HG03378 (cell line): ENCODE data around the gene ELOA2.
"Not testable (repeated sequence)": the region's sequence is repeated elsewhere in the genome, so short reads cannot be mapped to it uniquely, and the experiment has no call there.

Experiments used
- ATAC-seq: cut with Tn5 transposase; IDR thresholded peaks from one replicate; pipeline ENCODE4 v1.9.1; 2021; ENCODE audit warnings: mild to moderate bottlenecking, moderate library complexity; ENCODE audit not compliant: unreplicated experiment

The ELOA2 gene, protein sequence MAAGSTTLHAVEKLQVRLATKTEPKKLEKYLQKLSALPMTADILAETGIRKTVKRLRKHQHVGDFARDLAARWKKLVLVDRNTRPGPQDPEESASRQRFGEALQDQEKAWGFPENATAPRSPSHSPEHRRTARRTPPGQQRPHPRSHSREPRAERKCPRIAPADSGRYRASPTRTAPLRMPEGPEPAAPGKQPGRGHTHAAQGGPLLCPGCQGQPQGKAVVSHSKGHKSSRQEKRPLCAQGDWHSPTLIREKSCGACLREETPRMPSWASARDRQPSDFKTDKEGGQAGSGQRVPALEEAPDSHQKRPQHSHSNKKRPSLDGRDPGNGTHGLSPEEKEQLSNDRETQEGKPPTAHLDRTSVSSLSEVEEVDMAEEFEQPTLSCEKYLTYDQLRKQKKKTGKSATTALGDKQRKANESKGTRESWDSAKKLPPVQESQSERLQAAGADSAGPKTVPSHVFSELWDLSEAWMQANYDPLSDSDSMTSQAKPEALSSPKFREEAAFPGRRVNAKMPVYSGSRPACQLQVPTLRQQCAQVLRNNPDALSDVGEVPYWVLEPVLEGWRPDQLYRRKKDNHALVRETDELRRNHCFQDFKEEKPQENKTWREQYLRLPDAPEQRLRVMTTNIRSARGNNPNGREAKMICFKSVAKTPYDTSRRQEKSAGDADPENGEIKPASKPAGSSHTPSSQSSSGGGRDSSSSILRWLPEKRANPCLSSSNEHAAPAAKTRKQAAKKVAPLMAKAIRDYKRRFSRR

DNA sequence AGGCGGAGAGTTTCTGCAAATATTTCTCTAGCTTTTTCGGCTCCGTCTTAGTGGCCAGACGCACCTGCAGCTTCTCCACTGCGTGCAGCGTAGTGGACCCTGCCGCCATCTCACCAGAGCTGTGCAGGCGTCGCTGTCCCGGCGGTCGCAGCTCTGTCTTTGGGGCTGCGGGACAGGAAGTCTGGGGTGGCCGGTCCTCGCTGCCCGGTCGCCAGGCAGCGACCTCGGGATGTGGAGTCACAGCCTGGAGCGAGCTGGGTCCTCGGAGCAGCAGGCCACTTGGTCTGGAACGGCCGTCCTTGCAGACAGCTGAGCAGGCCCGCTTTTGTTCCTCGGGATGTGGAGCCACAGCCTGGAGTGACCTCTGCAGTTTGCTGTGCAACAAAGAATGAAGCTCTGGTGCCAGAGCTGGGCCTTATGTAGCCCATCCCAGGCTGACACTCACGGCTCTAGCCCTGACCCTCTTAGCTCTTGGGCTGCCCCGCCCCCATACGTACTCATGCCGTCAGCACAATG is at the start of gene ELOA2:
ELOA2 (minus strand) TSS at position 466 of the 516 bp plus-strand sequence; CDS start at position 109, 357 bp downstream.
- no peak for ATAC-seq

- no peak for ATAC-seq
Measured at GRCh38 chr18:47081578-47081977, 46.2 kb upstream of the ELOA2 start.

DNA sequence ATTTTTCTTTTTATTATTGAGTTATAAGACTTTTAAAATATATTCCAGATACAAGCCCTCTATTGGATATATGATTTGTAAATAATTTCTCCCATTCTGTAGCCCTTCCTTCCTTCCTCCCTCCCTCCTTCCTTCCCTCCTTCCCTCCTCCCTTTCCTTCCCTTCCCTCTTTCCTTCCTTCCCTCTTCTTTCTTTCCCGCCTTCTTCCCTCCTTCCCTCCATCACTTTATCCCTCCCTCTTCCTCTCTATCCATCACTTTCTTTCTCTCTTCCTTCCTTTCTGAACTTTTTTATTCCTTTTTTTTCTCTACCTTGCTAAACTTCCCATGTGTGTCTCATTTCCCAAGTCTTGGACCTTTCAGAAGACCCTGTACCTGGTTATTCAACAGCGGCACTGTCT is 45.5 kb upstream of the ELOA2 start:
- no peak for ATAC-seq

DNA sequence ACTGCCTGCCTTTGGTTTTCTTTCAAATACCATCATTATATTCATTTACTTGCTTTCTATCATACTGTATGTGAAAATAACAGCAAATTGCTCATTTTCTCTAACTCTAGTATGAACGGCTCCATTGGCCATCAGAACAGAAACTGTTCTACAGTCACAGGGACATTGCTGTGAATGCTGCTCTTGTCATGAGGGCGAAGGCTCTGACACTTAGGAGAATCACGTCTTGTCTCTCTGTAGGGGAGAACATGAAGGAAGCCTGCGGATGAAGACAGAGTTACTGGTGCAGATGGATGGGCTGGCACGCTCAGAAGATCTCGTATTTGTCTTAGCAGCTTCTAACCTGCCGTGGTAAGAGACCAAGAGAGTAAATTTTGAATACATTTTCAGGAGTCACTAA is 41.7 kb upstream of the ELOA2 start:
- ATAC-seq = no peak

GRCh38 chr18:47075098-47075883 is 39.9 kb upstream of the ELOA2 start:
- no peak for ATAC-seq

DNA sequence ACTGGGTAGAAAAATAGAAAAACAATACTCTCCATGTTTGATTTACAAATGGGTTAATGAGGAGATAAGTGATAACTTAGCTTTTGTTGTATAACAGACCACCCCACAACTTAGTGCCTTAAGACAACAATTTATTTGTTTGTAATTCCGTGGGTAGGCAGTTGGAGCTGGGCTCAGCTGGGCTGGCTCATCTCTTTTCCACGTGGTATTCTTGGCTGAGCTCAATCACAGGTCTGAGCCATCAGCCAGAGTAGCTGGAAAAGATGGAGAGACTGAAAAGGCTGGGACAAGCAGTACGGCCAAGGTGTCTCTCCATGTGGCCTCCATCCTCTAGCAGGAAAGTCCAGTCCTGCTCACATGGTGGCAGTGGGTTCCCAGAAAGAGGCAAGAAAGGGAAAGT is 32.2 kb upstream of the ELOA2 start:
- no peak for ATAC-seq

GRCh38 chr18:47063096-47063495 is 27.7 kb upstream of the ELOA2 start:
- no peak for ATAC-seq

- no peak for ATAC-seq
Measured at GRCh38 chr18:47062471-47062870, 27.1 kb upstream of the ELOA2 start.

GRCh38 chr18:47054369-47054768 is 18.9 kb upstream of the ELOA2 start:
- no peak for ATAC-seq

GRCh38 chr18:47050468-47050867 is 15.0 kb upstream of the ELOA2 start:
- no peak for ATAC-seq

DNA sequence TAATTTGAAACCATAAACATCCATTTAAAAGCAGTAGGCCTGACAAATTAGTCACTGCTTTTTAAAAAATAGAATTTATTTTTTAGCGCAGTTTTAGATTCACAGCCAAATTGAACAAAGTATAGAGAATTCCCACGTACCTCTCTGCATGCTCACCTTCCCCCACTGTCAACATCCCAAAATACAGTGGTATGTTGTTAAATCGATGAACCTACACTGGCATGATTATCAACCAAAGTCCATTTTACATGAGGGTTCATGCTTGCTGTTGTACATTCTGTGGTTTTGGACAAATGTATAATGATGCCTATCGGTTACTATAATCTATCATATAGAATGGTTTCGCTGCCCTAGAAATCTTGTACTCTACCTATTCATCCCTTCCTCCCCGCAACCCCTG is 5.6 kb upstream of the ELOA2 start:
- ATAC-seq = no peak

- no peak for ATAC-seq
Measured at GRCh38 chr18:47036927-47037578, 1.6 kb upstream of the ELOA2 start.

DNA sequence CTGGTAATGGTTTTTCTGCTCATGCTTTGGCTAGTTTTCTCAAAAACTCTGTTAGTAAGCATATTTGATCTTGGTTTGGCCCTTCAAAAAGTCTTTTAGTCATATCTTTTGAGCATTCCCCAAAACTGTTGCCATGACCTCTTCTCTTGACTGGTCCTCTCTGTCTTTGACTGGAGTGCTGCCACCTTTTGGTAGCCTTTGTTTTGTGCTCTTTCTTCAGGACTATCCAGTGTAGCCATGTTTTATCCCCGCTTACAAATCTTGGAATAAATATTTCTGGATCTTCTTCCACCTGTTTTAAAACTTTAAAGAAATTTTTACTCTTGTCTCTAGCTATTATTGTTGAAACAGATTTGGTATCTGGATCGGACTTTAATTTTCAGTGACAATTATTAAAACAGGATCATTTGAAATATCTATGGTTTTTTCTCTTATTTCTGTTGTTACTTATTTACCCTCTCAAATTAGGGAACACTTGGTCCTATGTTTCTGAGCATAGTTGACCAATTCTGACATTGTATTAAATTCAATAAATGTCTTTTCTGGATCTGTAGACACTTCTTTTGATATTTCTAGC is 965 bp upstream of the ELOA2 start:
- ATAC-seq = no peak

- not testable (repeated sequence) for ATAC-seq
Measured at GRCh38 chr18:47034591-47034990, 830 bp downstream of the ELOA2 start.

DNA sequence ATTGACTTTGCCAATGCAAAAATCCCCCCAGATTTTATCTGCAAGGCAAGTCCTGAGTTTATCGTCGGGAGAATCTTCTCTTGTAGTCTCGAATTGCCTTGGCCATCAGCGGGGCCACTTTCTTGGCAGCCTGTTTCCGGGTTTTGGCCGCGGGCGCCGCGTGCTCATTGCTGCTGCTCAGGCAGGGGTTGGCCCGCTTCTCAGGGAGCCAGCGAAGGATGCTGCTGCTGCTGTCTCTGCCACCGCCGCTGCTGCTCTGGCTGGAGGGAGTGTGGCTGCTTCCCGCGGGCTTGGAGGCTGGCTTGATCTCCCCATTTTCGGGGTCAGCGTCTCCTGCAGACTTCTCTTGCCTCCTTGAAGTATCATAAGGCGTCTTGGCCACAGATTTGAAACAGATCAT is 2.5 kb downstream of the ELOA2 start:
- ATAC-seq = no peak

GRCh38 chr18:47030887-47031286 is 4.5 kb downstream of the ELOA2 start:
- not testable (repeated sequence) for ATAC-seq

DNA sequence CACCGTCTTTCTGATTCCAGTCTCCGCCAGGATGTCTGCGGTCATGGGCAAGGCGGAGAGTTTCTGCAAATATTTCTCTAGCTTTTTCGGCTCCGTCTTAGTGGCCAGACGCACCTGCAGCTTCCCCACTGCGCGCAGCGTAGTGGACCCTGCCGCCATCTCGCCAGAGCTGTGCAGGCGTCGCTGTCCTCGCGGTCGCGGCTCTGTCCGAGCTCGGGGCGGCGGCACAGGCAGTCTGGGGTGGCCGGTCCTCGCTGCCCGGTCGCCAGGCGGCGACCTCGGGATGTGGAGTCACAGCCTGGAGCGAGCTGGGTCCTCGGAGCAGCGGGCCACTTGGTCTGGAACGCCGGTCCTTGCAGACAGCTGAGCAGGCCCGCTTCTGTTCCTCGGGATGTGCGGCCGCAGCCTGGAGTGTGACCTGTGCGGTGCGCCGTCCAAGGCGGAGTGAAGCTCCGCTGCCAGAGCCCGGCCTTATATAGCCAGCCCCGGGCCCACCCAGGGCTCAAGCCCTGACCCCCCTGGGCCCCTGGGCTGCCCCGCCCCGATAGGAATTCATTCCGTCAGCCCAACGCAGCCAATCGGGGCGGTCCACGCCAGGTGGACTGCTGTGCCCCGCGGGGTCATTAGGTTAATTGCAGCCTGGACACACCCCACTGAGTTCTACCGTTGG is 5.6 kb downstream of the ELOA2 start:
- not testable (repeated sequence) for ATAC-seq

GRCh38 chr18:47028738-47029137 is 6.7 kb downstream of the ELOA2 start:
- ATAC-seq = not testable (repeated sequence)

- not testable (repeated sequence) for ATAC-seq
Measured at GRCh38 chr18:47025557-47026174, 9.8 kb downstream of the ELOA2 start.
